Measurements from ENCODE around the gene MBD6.

MBD6 gene

GRCh38 chr12:57577981-57578758 is 55.5 kb downstream of the MBD6 start:
- DNase-seq (ENCODE audit: low read depth) = no peak

GRCh38 chr12:57579011-57579410 is 56.4 kb downstream of the MBD6 start:
- DNase-seq (ENCODE audit: low read depth) = no peak

Measured in HS-27A (cell line).